ENCODE data around the gene LRRC4. TPM values are rescaled to one million over a fixed set of nuclear protein-coding genes. Genes with fewer than 3 reads are reported as not detected.

The LRRC4 gene
- total RNA-seq, 1 donor from 2014 or later, result 19.8 TPM

- H3K79me2 ChIP-seq (ENCODE audit: low read depth), result peaks cover 42% of the 10 kb centered on the region
- peak overlapping the region; percentile 72 for H3K4me2 ChIP-seq
- Mint-ChIP-seq H3K27me3 (ENCODE audit: insufficient read depth, low read depth) (peaks cover 1% of the 10 kb centered on the region), H3K4me1 (peaks cover 74% of the 10 kb centered on the region), H3K27ac (peak overlapping the region; percentile 65), H3K9me3 (no peaks in the 10 kb centered on the region), H3K4me3 (no peak overlapping the region), H3K36me3 (peaks cover 22% of the 10 kb centered on the region)
- no peak overlapping the region for H3K9ac ChIP-seq
- TF ChIP-seq EZH2 (IDR thresholded peaks at IDR 0.05) (no peak), CTCF (IDR thresholded peaks at IDR 0.05) (no peak), EZH2phosphoT487 (IDR thresholded peaks at IDR 0.05) (no peak)
- peaks cover 53% of the 10 kb centered on the region for H3K4me1 ChIP-seq
- H3K27ac ChIP-seq, result peak overlapping the region; percentile 72
- no peak overlapping the region for H2AFZ ChIP-seq (replicated peaks)
- no peak for DNase-seq (ENCODE audit: low spot score)
- H3F3A ChIP-seq (ENCODE audit: low read depth), result peaks cover 38% of the 10 kb centered on the region
- H3K4me3 ChIP-seq, result no peak overlapping the region
- H3K36me3 ChIP-seq, result no peaks in the 10 kb centered on the region
- peaks cover 77% of the 10 kb centered on the region for H4K20me1 ChIP-seq (ENCODE audit: low read depth)
- H3K9me3 ChIP-seq (ENCODE audit: low read depth), result no peaks in the 10 kb centered on the region
- no peaks in the 10 kb centered on the region for H3K27me3 ChIP-seq
Observed at GRCh38 chr7:128017862-128018845, 13.1 kb downstream of the LRRC4 start.

- Histone ChIP-seq H3K4me2 (no peak overlapping the region), H3F3A (ENCODE audit: low read depth) (peaks cover 34% of the 10 kb centered on the region), H4K20me1 (ENCODE audit: low read depth) (peaks cover 77% of the 10 kb centered on the region), H2AFZ (replicated peaks) (no peak overlapping the region), H3K9ac (no peak overlapping the region), H3K9me3 (ENCODE audit: low read depth) (no peaks in the 10 kb centered on the region), H3K27me3 (no peaks in the 10 kb centered on the region), H3K79me2 (ENCODE audit: low read depth) (peaks cover 44% of the 10 kb centered on the region), H3K36me3 (no peaks in the 10 kb centered on the region), H3K4me3 (no peak overlapping the region), H3K27ac (peak overlapping the region; percentile 27), H3K4me1 (peaks cover 52% of the 10 kb centered on the region)
- no peak for DNase-seq (ENCODE audit: low spot score)
- TF ChIP-seq CTCF (IDR thresholded peaks at IDR 0.05) (no peak), EZH2 (IDR thresholded peaks at IDR 0.05) (no peak), EZH2phosphoT487 (IDR thresholded peaks at IDR 0.05) (no peak)
- Mint-ChIP-seq H3K27me3 (ENCODE audit: insufficient read depth, low read depth) (peaks cover 2% of the 10 kb centered on the region), H3K27ac (no peak overlapping the region), H3K36me3 (peaks cover 24% of the 10 kb centered on the region), H3K4me1 (peaks cover 74% of the 10 kb centered on the region), H3K4me3 (peak overlapping the region; percentile 28), H3K9me3 (no peaks in the 10 kb centered on the region)
Observed at GRCh38 chr7:128017460-128017859, 13.8 kb downstream of the LRRC4 start.

GRCh38 chr7:128014811-128015210 lies 16.4 kb downstream of the LRRC4 start:
- H3K4me1 ChIP-seq, result peaks cover 58% of the 10 kb centered on the region
- peaks cover 74% of the 10 kb centered on the region for H4K20me1 ChIP-seq (ENCODE audit: low read depth)
- H3K27me3 ChIP-seq, result no peaks in the 10 kb centered on the region
- no peak overlapping the region for H3K4me2 ChIP-seq
- TF ChIP-seq EZH2 (IDR thresholded peaks at IDR 0.05), result no peak
- no peak for TF ChIP-seq EZH2phosphoT487 (IDR thresholded peaks at IDR 0.05)
- TF ChIP-seq CTCF (IDR thresholded peaks at IDR 0.05), result no peak
- H3K4me3 ChIP-seq, result no peak overlapping the region
- H3K9me3 ChIP-seq (ENCODE audit: low read depth), result no peaks in the 10 kb centered on the region
- peaks cover 48% of the 10 kb centered on the region for H3F3A ChIP-seq (ENCODE audit: low read depth)
- H3K27ac Mint-ChIP-seq, result no peak overlapping the region
- no peak overlapping the region for H3K4me3 Mint-ChIP-seq
- no peak overlapping the region for H3K27ac ChIP-seq
- no peaks in the 10 kb centered on the region for H3K9me3 Mint-ChIP-seq
- H3K36me3 ChIP-seq, result no peaks in the 10 kb centered on the region
- no peak for DNase-seq (ENCODE audit: low spot score)
- no peak overlapping the region for H3K9ac ChIP-seq
- H2AFZ ChIP-seq (replicated peaks), result no peak overlapping the region
- peaks cover 75% of the 10 kb centered on the region for H3K4me1 Mint-ChIP-seq
- peaks cover 38% of the 10 kb centered on the region for H3K79me2 ChIP-seq (ENCODE audit: low read depth)
- peaks cover 2% of the 10 kb centered on the region for H3K27me3 Mint-ChIP-seq (ENCODE audit: insufficient read depth, low read depth)
- H3K36me3 Mint-ChIP-seq, result peaks cover 16% of the 10 kb centered on the region

Data from neural progenitor cell (in vitro differentiated cells).